GM12892 (cell line): ENCODE data around the gene LCN10.

Experiments used
- POLR2A ChIP-seq: IDR thresholded peaks from 2 replicates; pipeline ENCODE4 v1.6.1; 2011; ENCODE audit warnings: low read depth, low read length, control low read depth
- POLR2AphosphoS5 ChIP-seq: IDR thresholded peaks from 2 replicates; pipeline ENCODE4 v1.6.1; 2011; ENCODE audit warnings: low read depth, low read length, control low read depth
- TAF1 ChIP-seq: IDR thresholded peaks from 2 replicates; pipeline ENCODE4 v1.6.1; 2011; ENCODE audit warnings: low read depth, mild to moderate bottlenecking, control low read depth, low read length, borderline replicate concordance

GRCh38 chr9:136784997-136785361 is 42.2 kb upstream of the LCN10 start:
- TF ChIP-seq POLR2A = no peak
- TF ChIP-seq POLR2AphosphoS5 = no peak
- TF ChIP-seq TAF1 = no peak
